Measurements from ENCODE around the gene P2RY14. TPM values are rescaled to one million over a fixed set of nuclear protein-coding genes. Genes with fewer than 3 reads are reported as not detected.

P2RY14 gene
- total RNA-seq = not detected in 2 replicates

GRCh38 chr3:151278230-151278629, at the start of gene P2RY14:
Gene P2RY14 (minus strand): TSS chr3:151278542. CDS start chr3:151214316, 64,226 bp downstream.

GRCh38 chr3:151316267-151316991, 38.1 kb upstream of the P2RY14 start, which contains the start of gene GPR87:
Gene GPR87 (minus strand): TSS chr3:151316820. CDS start chr3:151300100, 16,720 bp downstream.

GRCh38 chr3:151203051-151203420, 75.3 kb downstream of the P2RY14 start, which contains the start of gene GPR171:
Gene GPR171 (minus strand): TSS chr3:151203216. CDS start chr3:151199386, 3,830 bp downstream.

Small RNA genes lying within 50 kb of the gene (small RNA-seq; reads per million reads assigned to genes)
- gene RNA5SP145 = 0.63 reads per million, percentile 39 among the genes with 10 or more reads in this experiment

Other genes starting within 250 kb of the P2RY14 start
- gene MED12L, start 192.9 kb downstream of the P2RY14 start, total RNA-seq = 0.37 and 0.39 TPM in 2 replicates
- not detected in 2 replicates for gene GPR171, start 75.3 kb downstream of the P2RY14 start, total RNA-seq
- gene GPR87, start 38.3 kb upstream of the P2RY14 start, total RNA-seq = not detected in 2 replicates
- not detected in 2 replicates for gene P2RY13, start 51.0 kb upstream of the P2RY14 start, total RNA-seq
- gene P2RY12, start 106.2 kb upstream of the P2RY14 start, total RNA-seq = 0.37 TPM in 1 of 2 replicates, not detected in the other
- gene IGSF10, start 182.5 kb upstream of the P2RY14 start, total RNA-seq = under 0.01 TPM in 2 replicates